Neutrophil (primary cell): ENCODE results near the gene PLAAT4.

ENCODE experiments used
- H3K27ac ChIP-seq: fragments of 200-600 bp; sonication (generic); 2 replicates; pipeline ENCODE4 v1.5.1; 2016; ENCODE audit warnings: mild to moderate bottlenecking, moderate library complexity
- H3K27me3 ChIP-seq: fragments of 200-600 bp; sonication (generic); 2 replicates; pipeline ENCODE4 v1.6.0; 2016; ENCODE audit warnings: mild to moderate bottlenecking
- H3K36me3 ChIP-seq: fragments of 200-600 bp; sonication (generic); 2 replicates; pipeline ENCODE4 v1.5.1; 2017
- H3K4me1 ChIP-seq, 2 experiments: fragments of 200-600 bp in 1 of 2; sonication (generic) in 1 of 2; 1 replicate in 1 of 2; 2 replicates in 1 of 2; pipeline versions ENCODE4 v1.5.1 to v1.6.1; 2013 to 2016; ENCODE audit warnings: low read depth in 1 of 2, low read length in 1 of 2, mild to moderate bottlenecking in 1 of 2, moderate library complexity in 1 of 2; ENCODE audit not compliant: control insufficient read depth in 1 of 2, insufficient read depth in 1 of 2
- H3K4me3 ChIP-seq, 2 experiments: fragments of 200-600 bp in 1 of 2; sonication (generic) in 1 of 2; 1 replicate in 1 of 2; 2 replicates in 1 of 2; pipeline ENCODE4 v1.5.1; 2013 to 2016; ENCODE audit warnings: low read depth in 1 of 2, low read length in 1 of 2, mild to moderate bottlenecking in 1 of 2, moderate library complexity in 1 of 2
- H3K9me3 ChIP-seq: fragments of 200-600 bp; sonication (generic); 2 replicates; pipeline ENCODE4 v1.5.1; 2016
- TF ChIP-seq, protein P1 (sequence below): fragments of 200-600 bp; sonication (generic); IDR thresholded peaks from 2 replicates; pipeline ENCODE4 v1.5.1; 2016; ENCODE audit warnings: antibody characterized with exemption

The PLAAT4 gene

GRCh38 chr11:63586451-63587166 is 50.0 kb downstream of the PLAAT4 start:
- Histone ChIP-seq H3K27ac (no peak overlapping the region), H3K4me1 (no peaks in the 10 kb centered on the region), H3K36me3 (no peaks in the 10 kb centered on the region), H3K27me3 (peaks cover 16% of the 10 kb centered on the region), H3K4me3 (no peak overlapping the region), H3K9me3 (no peaks in the 10 kb centered on the region)
- TF ChIP-seq, protein P1, sequence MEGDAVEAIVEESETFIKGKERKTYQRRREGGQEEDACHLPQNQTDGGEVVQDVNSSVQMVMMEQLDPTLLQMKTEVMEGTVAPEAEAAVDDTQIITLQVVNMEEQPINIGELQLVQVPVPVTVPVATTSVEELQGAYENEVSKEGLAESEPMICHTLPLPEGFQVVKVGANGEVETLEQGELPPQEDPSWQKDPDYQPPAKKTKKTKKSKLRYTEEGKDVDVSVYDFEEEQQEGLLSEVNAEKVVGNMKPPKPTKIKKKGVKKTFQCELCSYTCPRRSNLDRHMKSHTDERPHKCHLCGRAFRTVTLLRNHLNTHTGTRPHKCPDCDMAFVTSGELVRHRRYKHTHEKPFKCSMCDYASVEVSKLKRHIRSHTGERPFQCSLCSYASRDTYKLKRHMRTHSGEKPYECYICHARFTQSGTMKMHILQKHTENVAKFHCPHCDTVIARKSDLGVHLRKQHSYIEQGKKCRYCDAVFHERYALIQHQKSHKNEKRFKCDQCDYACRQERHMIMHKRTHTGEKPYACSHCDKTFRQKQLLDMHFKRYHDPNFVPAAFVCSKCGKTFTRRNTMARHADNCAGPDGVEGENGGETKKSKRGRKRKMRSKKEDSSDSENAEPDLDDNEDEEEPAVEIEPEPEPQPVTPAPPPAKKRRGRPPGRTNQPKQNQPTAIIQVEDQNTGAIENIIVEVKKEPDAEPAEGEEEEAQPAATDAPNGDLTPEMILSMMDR, result no peak

- Histone ChIP-seq H3K4me1 (no peaks in the 10 kb centered on the region), H3K4me3 (no peak overlapping the region), H3K27me3 (peaks cover 10% of the 10 kb centered on the region), H3K36me3 (no peaks in the 10 kb centered on the region), H3K9me3 (no peaks in the 10 kb centered on the region), H3K27ac (no peak overlapping the region)
- TF ChIP-seq, protein P1, result no peak
Measured at GRCh38 chr11:63589000-63589399, 52.4 kb downstream of the PLAAT4 start.

GRCh38 chr11:63590024-63590788 is 53.6 kb downstream of the PLAAT4 start:
- Histone ChIP-seq H3K27me3 (peaks cover 10% of the 10 kb centered on the region), H3K4me1 (no peaks in the 10 kb centered on the region), H3K27ac (no peak overlapping the region), H3K4me3 (no peak overlapping the region), H3K9me3 (no peaks in the 10 kb centered on the region), H3K36me3 (no peaks in the 10 kb centered on the region)
- TF ChIP-seq, protein P1, result no peak

GRCh38 chr11:63592975-63593395 is 56.4 kb downstream of the PLAAT4 start:
- TF ChIP-seq, protein P1, result no peak
- Histone ChIP-seq H3K27me3 (peaks cover 4% of the 10 kb centered on the region), H3K4me1 (no peaks in the 10 kb centered on the region), H3K4me3 (no peak overlapping the region), H3K36me3 (no peaks in the 10 kb centered on the region), H3K9me3 (no peaks in the 10 kb centered on the region), H3K27ac (no peak overlapping the region)

GRCh38 chr11:63595296-63595695 is 58.7 kb downstream of the PLAAT4 start:
- H3K9me3 ChIP-seq, result no peaks in the 10 kb centered on the region
- no peaks in the 10 kb centered on the region for H3K4me1 ChIP-seq
- H3K27ac ChIP-seq, result no peak overlapping the region
- H3K27me3 ChIP-seq, result no peaks in the 10 kb centered on the region
- TF ChIP-seq, protein P1, result no peak
- H3K4me3 ChIP-seq, result no peak overlapping the region
- no peaks in the 10 kb centered on the region for H3K36me3 ChIP-seq
